Measurements from ENCODE around the gene ELF1.
"Not testable (repeated sequence)": the region's sequence is repeated elsewhere in the genome, so short reads cannot be mapped to it uniquely, and the experiment has no call there.

DNA sequence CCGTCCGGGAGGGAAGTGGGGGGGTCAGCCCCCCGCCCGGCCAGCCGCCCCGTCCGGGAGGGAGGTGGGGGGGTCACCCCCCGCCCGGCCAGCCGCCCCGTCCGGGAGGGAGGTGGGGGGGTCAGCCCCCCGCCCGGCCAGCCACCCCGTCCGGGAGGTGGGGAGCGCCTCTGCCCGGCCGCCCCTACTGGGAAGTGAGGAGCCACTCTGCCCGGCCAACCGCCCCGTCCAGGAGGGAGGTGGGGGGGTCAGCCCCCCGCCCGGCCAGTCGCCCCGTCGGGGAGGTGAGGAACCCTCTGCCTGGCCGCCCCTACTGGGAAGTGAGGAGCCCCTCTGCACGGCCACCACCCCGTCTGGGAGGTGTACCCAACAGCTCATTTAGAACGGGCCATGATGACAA, 118.1 kb downstream of the ELF1 start:
- TF ChIP-seq CTCF (IDR thresholded peaks at IDR 0.05; ENCODE audit: extremely low read depth in 1 of 2, insufficient read depth in 1 of 2, low read depth in 1 of 2, low read length in 2 of 2); POLR2A (IDR thresholded peaks at IDR 0.05; ENCODE audit: low read depth, low read length); EZH2 (IDR thresholded peaks at IDR 0.05; ENCODE audit: borderline replicate concordance, low read depth, low read length, severe bottlenecking); MAX (IDR thresholded peaks at IDR 0.05; ENCODE audit: insufficient read depth, insufficient read length); POLR2AphosphoS5 (IDR thresholded peaks at IDR 0.05; ENCODE audit: insufficient read depth, low read depth, low read length); MYC (IDR thresholded peaks at IDR 0.05; ENCODE audit: low read depth, low read length): not testable (repeated sequence)
